Lower leg skin (tissue), 3 donors: ENCODE results near the gene DHRS1.

Experiments
- POLR2A ChIP-seq, 2 donors: fragments of 450-650 bp; IDR thresholded peaks; one replicate each; pipeline ENCODE4 v1.6.1; 2016 to 2017; ENCODE audit warnings: antibody characterized with exemption in 2 of 2, mild to moderate bottlenecking in 1 of 2, moderate library complexity in 1 of 2
- TF ChIP-seq, protein P1 (sequence below), 3 donors: fragments of 450-650 bp; IDR thresholded peaks; one replicate each; pipeline ENCODE4 v1.5.1; 2016; ENCODE audit warnings: antibody characterized with exemption in 3 of 3, mild to moderate bottlenecking in 3 of 3, moderate library complexity in 2 of 3

DNA sequence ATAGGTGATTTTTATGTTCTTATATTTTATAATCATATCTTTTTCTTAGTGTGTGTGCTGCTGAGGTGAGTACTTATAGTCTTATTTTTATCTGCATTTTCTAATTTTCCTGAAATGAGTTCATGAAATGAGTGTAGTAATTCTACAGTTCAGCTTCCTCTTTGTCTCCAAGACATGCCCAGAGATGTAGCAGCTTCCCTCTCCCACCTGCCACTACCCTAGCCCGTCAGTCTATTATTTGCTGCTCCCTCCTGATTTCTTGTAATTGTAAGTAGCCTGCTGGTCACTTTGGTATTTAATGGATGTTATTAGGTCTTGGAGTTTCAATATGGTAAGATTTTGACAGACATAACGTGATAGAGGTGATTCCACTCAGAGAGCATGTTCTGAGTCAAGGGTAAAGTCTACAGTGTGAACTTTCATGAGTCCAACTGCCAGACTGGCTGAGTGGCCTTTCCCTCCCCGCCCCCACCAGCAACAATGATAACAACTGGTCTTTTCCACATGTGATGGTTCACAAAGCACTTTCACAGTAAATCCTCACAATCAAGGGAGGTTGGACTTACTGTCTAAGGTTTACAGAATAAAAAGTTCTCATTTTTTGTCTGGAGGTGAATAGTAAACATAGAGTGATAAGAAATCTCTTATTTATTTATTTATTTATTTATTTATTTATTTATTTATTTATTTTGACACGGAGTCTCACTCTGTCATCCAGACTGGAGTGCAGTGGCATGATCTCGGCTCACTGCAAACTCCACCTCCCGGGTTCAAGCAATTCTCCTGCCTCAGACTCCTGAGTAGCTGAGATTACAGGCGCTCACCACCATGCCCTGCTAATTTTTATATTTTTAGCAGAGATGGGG, 44.4 kb upstream of the DHRS1 start:
- TF ChIP-seq, protein P1, sequence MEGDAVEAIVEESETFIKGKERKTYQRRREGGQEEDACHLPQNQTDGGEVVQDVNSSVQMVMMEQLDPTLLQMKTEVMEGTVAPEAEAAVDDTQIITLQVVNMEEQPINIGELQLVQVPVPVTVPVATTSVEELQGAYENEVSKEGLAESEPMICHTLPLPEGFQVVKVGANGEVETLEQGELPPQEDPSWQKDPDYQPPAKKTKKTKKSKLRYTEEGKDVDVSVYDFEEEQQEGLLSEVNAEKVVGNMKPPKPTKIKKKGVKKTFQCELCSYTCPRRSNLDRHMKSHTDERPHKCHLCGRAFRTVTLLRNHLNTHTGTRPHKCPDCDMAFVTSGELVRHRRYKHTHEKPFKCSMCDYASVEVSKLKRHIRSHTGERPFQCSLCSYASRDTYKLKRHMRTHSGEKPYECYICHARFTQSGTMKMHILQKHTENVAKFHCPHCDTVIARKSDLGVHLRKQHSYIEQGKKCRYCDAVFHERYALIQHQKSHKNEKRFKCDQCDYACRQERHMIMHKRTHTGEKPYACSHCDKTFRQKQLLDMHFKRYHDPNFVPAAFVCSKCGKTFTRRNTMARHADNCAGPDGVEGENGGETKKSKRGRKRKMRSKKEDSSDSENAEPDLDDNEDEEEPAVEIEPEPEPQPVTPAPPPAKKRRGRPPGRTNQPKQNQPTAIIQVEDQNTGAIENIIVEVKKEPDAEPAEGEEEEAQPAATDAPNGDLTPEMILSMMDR (IDR thresholded peaks at IDR 0.05) = no peak
- no peak for TF ChIP-seq POLR2A (IDR thresholded peaks at IDR 0.05)
